Erythroblast (primary cell): ENCODE results near the gene IDS.
"Not testable (repeated sequence)": the region's sequence is repeated elsewhere in the genome, so short reads cannot be mapped to it uniquely, and the experiment has no call there.

ENCODE experiments used
- GATA1 ChIP-seq: IDR thresholded peaks from 2 replicates; pipeline ENCODE4 v1.6.1; 2011; ENCODE audit warnings: low read depth, mild to moderate bottlenecking, control low read depth, low read length, moderate library complexity
- POLR2A ChIP-seq: IDR thresholded peaks from 2 replicates; pipeline ENCODE4 v1.6.1; 2011; ENCODE audit warnings: mild to moderate bottlenecking, low read length

DNA sequence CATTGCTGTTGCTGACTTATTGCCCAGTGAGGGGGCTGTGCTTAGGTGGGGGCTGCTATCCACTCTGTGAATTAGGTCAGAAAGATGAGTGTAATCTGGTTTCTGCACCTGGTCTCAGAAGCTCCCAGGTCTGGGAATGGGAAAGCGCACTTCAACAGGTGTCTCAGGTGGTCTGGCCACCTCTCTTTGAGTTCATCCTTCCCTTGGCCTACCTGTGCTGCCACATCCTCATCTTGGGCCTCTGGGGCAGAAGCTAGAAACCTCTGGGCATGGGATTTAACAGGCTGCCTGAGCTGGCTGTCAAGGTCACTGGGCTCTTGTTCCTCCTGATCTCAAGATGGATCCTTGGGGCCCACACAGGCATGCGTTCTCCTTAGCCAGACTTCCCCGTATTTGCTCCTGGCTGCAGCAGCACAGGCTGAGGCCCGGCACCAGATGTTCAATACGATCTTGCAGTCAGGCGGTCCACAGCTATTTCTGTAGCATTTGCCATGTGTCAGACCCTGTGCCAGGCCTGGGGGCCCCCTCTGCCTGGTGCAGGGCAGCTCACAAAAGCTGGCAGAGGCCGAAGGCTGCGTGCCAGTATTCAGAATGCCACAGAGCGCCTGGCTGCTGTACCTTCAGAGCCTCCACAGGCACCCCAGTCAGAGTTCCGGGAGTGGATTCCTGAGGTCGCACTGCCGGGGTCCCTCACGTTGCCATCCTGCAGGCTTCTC lies 21.4 kb upstream of the IDS start:
- TF ChIP-seq POLR2A, GATA1: not testable (repeated sequence)
